ENCODE data around the gene PIR.

PIR gene

GRCh38 chrX:15359701-15360100 is 133.4 kb downstream of the PIR start:
- H3K79me2 ChIP-seq (ENCODE audit: insufficient read depth, low read length), result no peaks in the 10 kb centered on the region
- H4K20me1 ChIP-seq (ENCODE audit: insufficient read depth, low read length), result no peaks in the 10 kb centered on the region
- no peaks in the 10 kb centered on the region for H3K27me3 ChIP-seq (ENCODE audit: insufficient read depth, low read length, poor library complexity)
- H3K9ac ChIP-seq (ENCODE audit: low read depth, low read length), result no peak overlapping the region
- H3K4me1 ChIP-seq (ENCODE audit: insufficient read depth, low read length), result no peaks in the 10 kb centered on the region
- DNase-seq, result no peak
- H2AFZ ChIP-seq (ENCODE audit: low read depth, low read length), result no peak overlapping the region
- ATAC-seq (ENCODE audit: insufficient read depth, low read depth), result no peak
- H3K9me3 ChIP-seq (ENCODE audit: insufficient read depth, low read length, severe bottlenecking), result no peaks in the 10 kb centered on the region
- no peak overlapping the region for H3K4me3 ChIP-seq (ENCODE audit: low read depth in 1 of 2, low read length in 2 of 2)
- no peak for TF ChIP-seq EZH2 (IDR thresholded peaks at IDR 0.05; ENCODE audit: borderline replicate concordance, low read depth, low read length, severe bottlenecking)
- no peak for TF ChIP-seq CTCF (IDR thresholded peaks at IDR 0.05; ENCODE audit: borderline replicate concordance, extremely low read depth, low read length, poor library complexity, severe bottlenecking)
- H3K36me3 ChIP-seq (ENCODE audit: insufficient read depth, low read length), result no peaks in the 10 kb centered on the region
- H3K4me2 ChIP-seq (ENCODE audit: insufficient read depth, low read length), result no peak overlapping the region
- H3K27ac ChIP-seq (ENCODE audit: low read length), result no peak overlapping the region

DNA sequence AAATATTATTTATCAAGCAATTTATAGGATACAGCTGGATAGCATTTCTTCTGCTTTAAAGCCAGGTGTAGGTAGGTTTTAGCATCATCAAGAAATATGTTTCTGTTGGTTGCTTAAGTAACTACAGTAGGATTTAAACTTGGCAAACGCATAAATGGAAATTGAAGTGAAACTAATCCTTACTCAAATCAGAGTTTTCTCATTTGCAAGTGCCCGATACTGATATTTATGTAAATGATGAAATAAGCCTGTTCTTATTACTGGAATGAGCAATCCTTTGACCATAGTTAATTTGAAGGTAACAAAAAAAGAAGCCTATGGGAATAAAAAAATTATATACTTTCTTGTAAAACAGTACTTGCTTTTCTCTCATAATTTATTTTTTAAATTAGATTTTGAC is 134.6 kb downstream of the PIR start:
- Histone ChIP-seq H3K4me3 (ENCODE audit: low read depth in 1 of 2, low read length in 2 of 2) (no peak overlapping the region), H3K9ac (ENCODE audit: low read depth, low read length) (no peak overlapping the region), H3K36me3 (ENCODE audit: insufficient read depth, low read length) (no peaks in the 10 kb centered on the region), H3K9me3 (ENCODE audit: insufficient read depth, low read length, severe bottlenecking) (no peaks in the 10 kb centered on the region), H3K4me1 (ENCODE audit: insufficient read depth, low read length) (no peaks in the 10 kb centered on the region), H2AFZ (ENCODE audit: low read depth, low read length) (no peak overlapping the region), H3K79me2 (ENCODE audit: insufficient read depth, low read length) (no peaks in the 10 kb centered on the region), H3K27ac (ENCODE audit: low read length) (no peak overlapping the region), H4K20me1 (ENCODE audit: insufficient read depth, low read length) (no peaks in the 10 kb centered on the region), H3K4me2 (ENCODE audit: insufficient read depth, low read length) (no peak overlapping the region), H3K27me3 (ENCODE audit: insufficient read depth, low read length, poor library complexity) (no peaks in the 10 kb centered on the region)
- DNase-seq (no peak), ATAC-seq (ENCODE audit: insufficient read depth, low read depth) (no peak)
- TF ChIP-seq CTCF (IDR thresholded peaks at IDR 0.05; ENCODE audit: borderline replicate concordance, extremely low read depth, low read length, poor library complexity, severe bottlenecking), result no peak
- no peak for TF ChIP-seq EZH2 (IDR thresholded peaks at IDR 0.05; ENCODE audit: borderline replicate concordance, low read depth, low read length, severe bottlenecking)

GRCh38 chrX:15356444-15356843 is 136.7 kb downstream of the PIR start:
- Histone ChIP-seq H3K9me3 (ENCODE audit: insufficient read depth, low read length, severe bottlenecking) (no peaks in the 10 kb centered on the region), H3K27me3 (ENCODE audit: insufficient read depth, low read length, poor library complexity) (no peaks in the 10 kb centered on the region), H2AFZ (ENCODE audit: low read depth, low read length) (no peak overlapping the region), H3K4me1 (ENCODE audit: insufficient read depth, low read length) (no peaks in the 10 kb centered on the region), H3K9ac (ENCODE audit: low read depth, low read length) (no peak overlapping the region), H4K20me1 (ENCODE audit: insufficient read depth, low read length) (no peaks in the 10 kb centered on the region), H3K36me3 (ENCODE audit: insufficient read depth, low read length) (no peaks in the 10 kb centered on the region), H3K4me2 (ENCODE audit: insufficient read depth, low read length) (no peak overlapping the region), H3K4me3 (ENCODE audit: low read depth in 1 of 2, low read length in 2 of 2) (no peak overlapping the region), H3K79me2 (ENCODE audit: insufficient read depth, low read length) (no peaks in the 10 kb centered on the region), H3K27ac (ENCODE audit: low read length) (no peak overlapping the region)
- TF ChIP-seq EZH2 (IDR thresholded peaks at IDR 0.05; ENCODE audit: borderline replicate concordance, low read depth, low read length, severe bottlenecking) (no peak), CTCF (IDR thresholded peaks at IDR 0.05; ENCODE audit: borderline replicate concordance, extremely low read depth, low read length, poor library complexity, severe bottlenecking) (no peak)
- DNase-seq (no peak), ATAC-seq (ENCODE audit: insufficient read depth, low read depth) (no peak)
